ENCODE results near the gene DUSP3.

DNA sequence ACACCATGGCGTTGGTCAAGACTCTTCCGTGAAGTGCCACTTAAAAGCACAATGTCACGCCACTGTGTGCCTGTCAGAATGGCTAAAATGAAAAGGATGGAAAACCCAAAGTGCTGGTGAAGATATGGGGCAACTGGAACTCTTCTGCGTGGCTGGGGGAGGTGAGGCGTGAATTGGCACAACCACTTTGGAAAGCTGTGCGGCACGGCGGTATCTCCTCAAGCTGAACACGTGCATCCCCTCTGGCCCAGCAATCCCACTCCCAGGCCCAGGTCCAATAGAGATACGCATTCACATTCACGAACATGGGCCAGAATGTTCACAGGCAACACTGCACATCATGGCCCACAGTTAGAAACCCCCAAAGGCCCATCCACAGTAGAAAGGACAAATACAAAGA, 8.9 kb downstream of the DUSP3 start:
- no peak for TF ChIP-seq CTCF (IDR thresholded peaks at IDR 0.05; ENCODE audit: borderline replicate concordance, extremely low read depth, low read length, poor library complexity, severe bottlenecking)
- TF ChIP-seq EZH2 (IDR thresholded peaks at IDR 0.05; ENCODE audit: borderline replicate concordance, low read depth, low read length, severe bottlenecking) = no peak

Measured in DND-41 (cell line).